HG03064 (cell line): ENCODE results near the gene PDE12.

Experiments
- ATAC-seq: cut with Tn5 transposase; IDR thresholded peaks from one replicate; pipeline ENCODE4 v1.9.1; 2021; ENCODE audit warnings: low read depth; ENCODE audit not compliant: unreplicated experiment

Gene PDE12

GRCh38 chr3:57555738-57556458 lies at the start of gene PDE12:
PDE12 (plus strand) TSS chr3:57556274; CDS start chr3:57556380, 106 bp downstream.
- ATAC-seq: peak; percentile 88

- ATAC-seq: no peak
Measured at GRCh38 chr3:57512166-57512565, 43.9 kb upstream of the PDE12 start.

GRCh38 chr3:57518276-57518915 lies 37.7 kb upstream of the PDE12 start:
- no peak for ATAC-seq

GRCh38 chr3:57530071-57530608 lies 25.9 kb upstream of the PDE12 start:
- no peak for ATAC-seq

GRCh38 chr3:57538465-57538864 lies 17.6 kb upstream of the PDE12 start:
- no peak for ATAC-seq

GRCh38 chr3:57544181-57545125 lies 11.6 kb upstream of the PDE12 start, which contains the start of gene DNAH12:
DNAH12 (minus strand) TSS chr3:57544344; CDS start chr3:57542870, 1,474 bp downstream.
- no peak for ATAC-seq

GRCh38 chr3:57545636-57546268 lies 10.3 kb upstream of the PDE12 start:
- ATAC-seq: no peak

- no peak for ATAC-seq
Measured at GRCh38 chr3:57546616-57547015, 9.5 kb upstream of the PDE12 start.

- no peak for ATAC-seq
Measured at GRCh38 chr3:57555306-57555705, 768 bp upstream of the PDE12 start.

GRCh38 chr3:57556459-57557084 lies 498 bp downstream of the PDE12 start:
- peak; percentile 39 for ATAC-seq

- no peak for ATAC-seq
Measured at GRCh38 chr3:57557085-57557537, 1.0 kb downstream of the PDE12 start.

- no peak for ATAC-seq
Measured at GRCh38 chr3:57559526-57559925, 3.5 kb downstream of the PDE12 start.

- ATAC-seq: no peak
Measured at GRCh38 chr3:57569859-57570450, 13.9 kb downstream of the PDE12 start.

GRCh38 chr3:57570878-57571277 lies 14.8 kb downstream of the PDE12 start:
- no peak for ATAC-seq

- ATAC-seq: no peak
Measured at GRCh38 chr3:57572096-57572495, 16.0 kb downstream of the PDE12 start.

GRCh38 chr3:57575966-57576626 lies 20.0 kb downstream of the PDE12 start:
- no peak for ATAC-seq

- no peak for ATAC-seq
Measured at GRCh38 chr3:57577801-57578200, 21.7 kb downstream of the PDE12 start.

- ATAC-seq: no peak
Measured at GRCh38 chr3:57582474-57583168, 26.5 kb downstream of the PDE12 start.
